HG02938 (cell line): Measurements from ENCODE around the gene CT47A7.
"Not testable (repeated sequence)": the region's sequence is repeated elsewhere in the genome, so short reads cannot be mapped to it uniquely, and the experiment has no call there.

ENCODE experiments used
- ATAC-seq: cut with Tn5 transposase; IDR thresholded peaks from one replicate; pipeline ENCODE4 v1.9.1; 2021; ENCODE audit warnings: mild to moderate bottlenecking, moderate library complexity; ENCODE audit not compliant: unreplicated experiment

CT47A7 gene

GRCh38 chrX:120956500-120956899 is at the start of gene CT47A7:
Gene CT47A7, minus strand, starts transcription at chrX:120956600. Its CDS starts 255 bp downstream, at chrX:120956345.
- ATAC-seq: not testable (repeated sequence)

GRCh38 chrX:121000589-121000988 is 44.2 kb upstream of the CT47A7 start:
- no peak for ATAC-seq

- ATAC-seq: no peak
Observed at GRCh38 chrX:120999413-120999812, 43.0 kb upstream of the CT47A7 start.

DNA sequence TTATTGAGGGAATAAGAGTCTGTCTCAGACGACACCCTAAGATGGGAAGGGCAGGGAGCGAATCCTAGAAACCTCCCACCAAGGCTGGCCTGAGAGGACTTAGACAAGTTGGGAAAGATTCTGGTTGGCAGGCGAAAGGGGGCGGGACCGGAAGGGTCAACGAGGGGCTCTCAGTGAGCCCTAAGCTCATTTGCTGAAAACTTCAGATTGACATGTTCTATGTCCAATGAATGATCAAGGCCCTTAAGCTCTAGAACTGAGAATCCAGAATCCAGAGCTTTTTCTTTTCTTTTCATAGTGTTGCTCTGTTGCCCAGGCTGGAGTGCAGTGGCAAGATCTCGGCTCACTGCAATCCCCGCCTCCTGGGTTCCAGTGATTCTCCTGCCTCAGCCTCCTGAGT is 29.3 kb upstream of the CT47A7 start, which contains the start of gene CT47A1:
TSS of gene CT47A1 (minus strand) at position 101 of the 400 bp plus-strand sequence. CDS start 231 bp downstream, outside the sequence.
- not testable (repeated sequence) for ATAC-seq
